Activated CD4-positive, alpha-beta memory T cell treated with anti-CD3 and anti-CD28 coated beads for 36 hours (primary cell): ENCODE results near the gene INSIG1. TPM values are rescaled to one million over a fixed set of nuclear protein-coding genes. Genes with fewer than 3 reads are reported as not detected.
A peak's percentile ranks its signal among the peaks of the same experiment; 100 is the strongest.

Source experiments
- CTCF ChIA-PET: fragments of 350-600 bp; sonication (Branson Sonifier 250); formaldehyde crosslinking; loops from one replicate; lab custom pipeline; 2021; ENCODE audit warnings: antibody characterized with exemption, inconsistent platforms; lab: Charles Lee
- POLR2A ChIA-PET: fragments of 350-600 bp; sonication (Branson Sonifier 250); formaldehyde crosslinking; loops from one replicate; lab custom pipeline; 2021; ENCODE audit warnings: antibody characterized with exemption; lab: Charles Lee
- DNase-seq: peaks from one replicate; pipeline ENCODE4 v3.0.0-alpha.2; 2020
- H3K27ac Mint-ChIP-seq: one replicate; pipeline ENCODE4 v1.8.0; 2021; ENCODE audit warnings: mixed read lengths
- H3K27me3 Mint-ChIP-seq: one replicate; pipeline ENCODE4 v1.8.0; 2021; ENCODE audit warnings: mixed read lengths
- H3K36me3 Mint-ChIP-seq: one replicate; pipeline ENCODE4 v1.8.0; 2021; ENCODE audit warnings: mixed read lengths
- H3K4me1 Mint-ChIP-seq: one replicate; pipeline ENCODE4 v1.8.0; 2021; ENCODE audit warnings: low read depth, mixed read lengths
- H3K4me3 Mint-ChIP-seq: one replicate; pipeline ENCODE4 v1.8.0; 2021; ENCODE audit warnings: mild to moderate bottlenecking, mixed read lengths
- H3K9me3 Mint-ChIP-seq: one replicate; pipeline ENCODE4 v1.8.0; 2021; ENCODE audit warnings: mixed read lengths
- intact Hi-C: fragments of 100-400 bp; cut with micrococcal nuclease; formaldehyde crosslinking; loops from one replicate; pipeline ENCODE4 v1.15.1; 2023
- total RNA-seq, 2 experiments: library from RNA; stranded (reverse); gene quantifications; one replicate each; pipeline ENCODE4 v1.2.3, GENCODE V29; 2021

INSIG1 gene
- total RNA-seq, 2 experiments from 2014 or later, result 94.9 to 96.9 TPM

DNA sequence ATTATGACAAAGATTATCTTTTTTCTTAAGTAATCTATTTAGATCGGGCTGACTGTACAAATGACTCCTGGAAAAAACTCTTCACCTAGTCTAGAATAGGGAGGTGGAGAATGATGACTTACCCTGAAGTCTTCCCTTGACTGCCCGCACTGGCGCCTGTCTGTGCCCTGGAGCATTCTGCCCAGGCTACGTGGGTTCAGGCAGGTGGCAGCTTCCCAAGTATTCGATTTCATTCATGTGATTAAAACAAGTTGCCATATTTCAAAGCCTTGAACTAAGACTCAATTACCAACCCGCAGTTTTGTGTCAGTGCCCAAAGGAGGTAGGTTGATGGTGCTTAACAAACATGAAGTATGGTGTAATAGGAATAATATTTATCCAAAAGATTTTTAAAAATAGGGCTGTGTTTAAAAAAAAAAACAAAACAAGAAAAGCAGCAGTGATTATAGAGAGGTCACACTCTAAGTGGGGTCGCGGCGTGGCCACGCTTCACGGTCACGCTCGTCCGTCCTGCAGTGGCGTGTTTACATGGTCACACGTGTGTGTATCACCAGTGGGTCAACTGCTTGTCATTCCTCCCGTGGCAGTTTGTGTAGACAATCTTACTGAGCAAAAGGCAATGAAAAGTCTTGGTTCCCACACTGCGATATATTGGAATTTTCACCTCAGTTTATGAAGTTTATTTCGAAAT lies 10.8 kb downstream of the INSIG1 start:
- no peaks in the 10 kb centered on the region for H3K27me3 Mint-ChIP-seq
- peaks cover 27% of the 10 kb centered on the region for H3K4me1 Mint-ChIP-seq
- intact Hi-C loops, result no loop called here
- DNase-seq, result no peak
- no peaks in the 10 kb centered on the region for H3K9me3 Mint-ChIP-seq
- H3K36me3 Mint-ChIP-seq, result peaks cover 54% of the 10 kb centered on the region
- no peak overlapping the region for H3K4me3 Mint-ChIP-seq
- ChIA-PET CTCF (no interaction called here), POLR2A (no interaction called here)
- peak overlapping the region; percentile 23 for H3K27ac Mint-ChIP-seq

DNA sequence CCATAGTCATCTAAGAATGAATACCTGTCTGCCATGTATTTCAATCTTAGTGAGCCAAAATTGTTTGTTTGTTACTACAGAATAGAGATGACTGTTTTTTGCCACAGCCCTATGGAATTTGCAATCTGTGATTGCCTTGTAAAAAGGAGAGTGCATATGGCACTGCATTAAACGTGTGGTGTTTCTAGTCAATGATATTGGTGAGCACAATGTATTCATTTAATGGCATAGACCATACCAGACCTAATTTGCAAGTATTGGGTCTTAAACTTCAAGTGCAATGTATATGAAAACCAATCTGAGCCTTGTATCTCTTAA lies 11.3 kb downstream of the INSIG1 start:
- peaks cover 49% of the 10 kb centered on the region for H3K36me3 Mint-ChIP-seq
- intact Hi-C loops, result no loop called here
- H3K4me3 Mint-ChIP-seq, result no peak overlapping the region
- DNase-seq, result no peak
- peaks cover 24% of the 10 kb centered on the region for H3K4me1 Mint-ChIP-seq
- CTCF ChIA-PET, result no interaction called here
- no peak overlapping the region for H3K27ac Mint-ChIP-seq
- POLR2A ChIA-PET, result no interaction called here
- H3K27me3 Mint-ChIP-seq, result no peaks in the 10 kb centered on the region
- H3K9me3 Mint-ChIP-seq, result no peaks in the 10 kb centered on the region

DNA sequence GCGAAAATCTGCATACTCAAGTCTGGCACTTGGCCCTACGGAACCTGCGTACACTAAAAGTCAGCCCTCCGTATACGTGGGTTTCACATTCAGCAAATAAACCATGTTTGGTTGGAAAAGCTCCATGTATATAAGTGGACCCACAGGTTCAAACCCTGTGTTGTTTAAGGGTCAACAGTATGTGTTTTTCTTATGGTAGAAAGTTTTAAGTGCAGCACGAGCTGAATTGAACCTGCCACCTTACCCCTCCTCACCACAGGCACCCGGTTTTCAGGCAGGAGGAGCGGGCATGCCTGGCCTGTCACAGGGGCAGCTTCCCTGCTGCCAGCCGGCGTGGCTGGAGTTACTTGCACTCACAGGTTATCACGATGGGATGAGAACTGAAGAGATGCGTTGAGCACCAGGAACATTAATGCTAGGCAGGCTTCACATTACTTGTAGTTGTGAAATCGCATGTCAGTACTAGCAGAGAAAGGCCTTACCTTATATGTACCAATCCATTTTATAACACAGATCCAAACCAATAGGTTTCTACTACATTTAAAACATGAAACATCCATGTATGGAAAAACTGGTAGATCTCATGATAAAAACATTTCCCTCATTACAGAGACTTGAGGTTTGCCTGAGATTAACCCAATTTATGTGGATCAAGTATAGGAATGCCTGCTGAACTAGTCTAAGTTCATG lies 12.9 kb downstream of the INSIG1 start:
- H3K36me3 Mint-ChIP-seq, result peaks cover 39% of the 10 kb centered on the region

DNA sequence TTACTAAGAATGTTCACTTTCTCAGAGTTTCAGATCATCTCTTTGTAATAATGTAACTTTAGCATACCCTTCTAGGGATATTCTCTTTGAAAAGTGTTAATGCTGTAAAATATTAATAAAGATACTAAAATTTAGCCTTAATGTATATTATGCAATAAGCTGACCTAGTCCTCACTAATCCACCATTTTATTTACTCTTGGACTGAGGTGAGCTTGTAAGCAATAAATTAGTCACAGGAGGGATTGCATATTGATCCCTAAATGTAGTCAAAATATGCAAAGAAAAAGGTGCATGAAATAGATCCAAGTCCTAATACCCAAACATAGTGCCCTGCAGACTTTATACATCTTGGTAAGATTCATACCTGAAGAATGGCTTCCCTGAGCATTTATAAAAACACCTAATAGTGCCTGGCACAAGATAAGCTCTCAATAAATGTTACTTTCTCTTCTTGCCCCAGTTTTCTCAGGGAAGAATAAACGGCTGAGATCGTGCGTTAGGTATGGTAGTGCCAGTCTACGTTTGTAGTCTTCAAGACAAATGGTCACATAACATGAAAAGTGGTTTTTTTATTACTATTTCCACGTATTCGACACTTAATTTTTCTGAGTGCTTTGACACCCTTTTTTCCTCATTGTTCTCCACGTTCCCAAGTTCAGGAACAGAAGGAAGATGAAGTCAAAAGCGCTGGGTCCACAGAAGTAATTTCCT lies 14.3 kb downstream of the INSIG1 start:
- H3K9me3 Mint-ChIP-seq, result no peaks in the 10 kb centered on the region
- peaks cover 7% of the 10 kb centered on the region for H3K4me1 Mint-ChIP-seq

More for the DNA sequence above, 12.9 kb downstream of the INSIG1 start:
- no peaks in the 10 kb centered on the region for H3K27me3 Mint-ChIP-seq
- H3K4me3 Mint-ChIP-seq, result no peak overlapping the region
- no peaks in the 10 kb centered on the region for H3K9me3 Mint-ChIP-seq
- no peak for DNase-seq
- CTCF ChIA-PET, result no interaction called here
- intact Hi-C loops, result no loop called here
- peaks cover 16% of the 10 kb centered on the region for H3K4me1 Mint-ChIP-seq
- POLR2A ChIA-PET, result no interaction called here
- no peak overlapping the region for H3K27ac Mint-ChIP-seq

DNA sequence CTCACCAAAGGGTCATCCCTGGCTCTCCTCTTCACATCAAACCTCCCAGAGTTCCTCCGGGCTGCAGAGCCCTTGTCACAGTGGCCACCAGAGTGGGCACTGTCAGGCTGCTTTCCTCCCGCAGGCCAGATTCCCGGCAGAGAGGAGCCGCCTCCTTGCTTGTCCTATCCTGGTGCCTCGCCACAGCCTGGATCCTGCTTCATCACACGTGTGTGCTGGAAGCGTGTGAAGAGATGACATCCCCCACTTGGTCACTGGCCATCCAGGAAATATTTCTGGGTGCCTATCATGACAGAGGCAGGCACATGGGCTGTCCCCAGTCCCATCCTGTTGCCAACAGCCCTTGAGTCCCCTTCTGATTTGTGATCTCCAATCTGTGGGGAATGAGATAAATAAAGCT lies 15.0 kb downstream of the INSIG1 start:
- POLR2A ChIA-PET, result no interaction called here
- intact Hi-C loops, result no loop called here

More for the DNA sequence above, 14.3 kb downstream of the INSIG1 start:
- Mint-ChIP-seq H3K27ac (no peak overlapping the region), H3K4me3 (no peak overlapping the region), H3K27me3 (no peaks in the 10 kb centered on the region), H3K36me3 (peaks cover 30% of the 10 kb centered on the region)
- ChIA-PET CTCF (no interaction called here), POLR2A (no interaction called here)
- intact Hi-C loops, result no loop called here
- no peak for DNase-seq

DNA sequence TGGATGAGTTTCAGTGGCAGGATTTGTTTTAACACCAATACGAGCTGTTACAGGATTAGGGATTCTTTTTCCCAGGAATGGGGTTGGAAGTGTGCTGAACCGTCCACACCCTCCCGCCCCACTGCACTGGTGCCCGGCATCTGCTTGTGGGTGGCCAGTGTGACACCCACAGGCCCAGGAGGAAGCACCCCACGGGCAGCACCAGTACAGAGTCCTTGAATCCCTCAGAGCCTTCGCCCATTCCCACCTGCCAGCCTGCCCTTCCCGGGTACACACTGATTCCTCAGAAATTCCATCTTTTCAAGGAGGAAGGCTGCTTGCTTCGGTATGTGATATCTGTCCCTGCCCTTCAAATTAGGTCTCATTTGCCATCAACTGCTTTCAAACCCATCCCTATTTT lies 15.4 kb downstream of the INSIG1 start:
- Mint-ChIP-seq H3K36me3 (peaks cover 20% of the 10 kb centered on the region), H3K4me1 (peaks cover 2% of the 10 kb centered on the region), H3K27me3 (no peaks in the 10 kb centered on the region), H3K9me3 (no peaks in the 10 kb centered on the region), H3K4me3 (no peak overlapping the region), H3K27ac (no peak overlapping the region)
- intact Hi-C loops, result no loop called here
- DNase-seq, result no peak
- CTCF ChIA-PET, result no interaction called here
- POLR2A ChIA-PET, result no interaction called here

More for the DNA sequence above, 15.0 kb downstream of the INSIG1 start:
- Mint-ChIP-seq H3K36me3 (peaks cover 23% of the 10 kb centered on the region), H3K4me3 (no peak overlapping the region), H3K27me3 (no peaks in the 10 kb centered on the region), H3K4me1 (peaks cover 2% of the 10 kb centered on the region), H3K9me3 (no peaks in the 10 kb centered on the region), H3K27ac (no peak overlapping the region)
- no peak for DNase-seq
- CTCF ChIA-PET, result no interaction called here

DNA sequence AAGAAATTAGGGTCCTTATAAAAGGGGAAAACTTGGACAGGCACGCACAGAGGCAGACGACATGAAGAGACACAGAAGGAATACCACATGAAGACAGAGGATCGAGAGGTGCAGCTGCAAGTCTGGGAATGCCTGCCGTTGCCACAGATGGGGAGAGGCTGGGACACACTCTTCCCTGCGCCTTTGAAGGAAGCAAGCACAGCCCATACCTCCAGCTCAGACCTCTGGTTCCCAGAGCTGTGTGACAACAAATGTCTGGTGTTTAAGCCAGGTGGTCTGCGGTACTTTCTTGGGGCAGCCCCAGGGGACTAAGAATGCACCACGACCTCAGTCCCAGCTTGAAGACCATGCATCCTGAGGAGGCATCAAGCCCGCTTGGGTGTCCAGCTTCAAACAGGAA lies 18.3 kb downstream of the INSIG1 start:
- intact Hi-C loops, result no loop called here
- Mint-ChIP-seq H3K4me3 (no peak overlapping the region), H3K27ac (no peak overlapping the region), H3K27me3 (no peaks in the 10 kb centered on the region), H3K9me3 (no peaks in the 10 kb centered on the region), H3K36me3 (peaks cover 2% of the 10 kb centered on the region), H3K4me1 (no peaks in the 10 kb centered on the region)
- POLR2A ChIA-PET, result no interaction called here
- CTCF ChIA-PET, result no interaction called here
- DNase-seq, result no peak

DNA sequence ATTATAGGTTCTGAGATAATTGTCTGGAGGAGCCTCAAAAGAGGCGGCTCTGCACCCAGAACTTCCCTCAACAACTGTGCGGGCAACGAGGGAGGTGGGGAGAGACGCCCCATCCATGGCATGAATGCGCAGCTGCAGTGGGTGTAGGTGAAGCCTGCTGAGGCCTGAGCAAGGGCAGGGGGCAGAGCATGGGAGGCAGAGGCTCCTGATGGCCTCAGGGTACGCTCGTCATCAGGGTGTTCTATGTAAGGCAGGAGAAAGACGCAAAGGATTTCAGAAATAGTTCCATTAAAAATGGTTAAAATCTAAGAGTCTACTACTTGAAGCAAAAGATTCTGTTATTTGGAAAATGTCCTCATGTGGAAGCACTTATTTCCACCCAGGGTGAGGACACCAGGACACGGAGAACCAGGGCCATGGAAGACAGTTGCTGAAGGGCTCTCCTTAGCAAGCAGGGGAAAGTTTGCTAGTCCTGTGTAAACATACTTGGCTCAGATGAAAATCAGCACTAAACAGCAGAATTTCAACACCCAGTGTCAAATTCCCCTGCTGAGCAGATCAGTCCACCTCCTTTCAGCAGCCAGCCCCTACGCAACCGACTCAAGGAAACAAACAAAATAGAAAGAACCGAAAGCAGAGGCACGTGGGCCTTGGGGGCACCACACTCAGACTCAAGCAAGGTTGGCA lies 18.9 kb downstream of the INSIG1 start:
- ChIA-PET POLR2A (no interaction called here), CTCF (interaction anchor here (1.2 kb wide), 1 partner anchor 9 kb away, joined by 3 read pairs; no protein-coding TSS in a partner anchor)
- H3K4me3 Mint-ChIP-seq, result no peak overlapping the region
- H3K4me1 Mint-ChIP-seq, result no peaks in the 10 kb centered on the region
- no peak overlapping the region for H3K27ac Mint-ChIP-seq
- no peaks in the 10 kb centered on the region for H3K9me3 Mint-ChIP-seq
- H3K27me3 Mint-ChIP-seq, result no peaks in the 10 kb centered on the region
- H3K36me3 Mint-ChIP-seq, result no peaks in the 10 kb centered on the region
- intact Hi-C loops, result no loop called here
- DNase-seq, result no peak

DNA sequence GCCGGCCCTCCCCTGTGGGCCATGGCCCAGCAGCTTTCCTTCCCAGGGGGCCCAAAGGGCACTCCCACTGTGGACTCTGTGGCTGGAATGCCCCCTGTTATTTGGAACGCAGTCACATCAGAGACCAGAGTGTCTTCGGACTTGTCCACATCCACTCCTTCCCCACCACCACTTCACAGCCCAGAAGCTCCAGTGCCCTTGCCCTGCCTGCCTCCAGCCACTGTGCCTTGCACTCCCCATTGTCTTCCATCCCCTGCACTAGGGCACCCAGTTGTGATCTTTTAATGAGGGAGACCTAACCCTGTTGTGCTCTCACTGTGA lies 19.4 kb downstream of the INSIG1 start:
- ChIA-PET POLR2A (no interaction called here), CTCF (interaction anchor here (1.2 to 1.7 kb wide), 2 partner anchors 9 to 28 kb away, joined by 3 to 5 read pairs; no protein-coding TSS in a partner anchor)
- intact Hi-C loops, result no loop called here
- Mint-ChIP-seq H3K36me3 (no peaks in the 10 kb centered on the region), H3K27me3 (no peaks in the 10 kb centered on the region), H3K4me1 (no peaks in the 10 kb centered on the region), H3K4me3 (no peak overlapping the region), H3K27ac (no peak overlapping the region), H3K9me3 (no peaks in the 10 kb centered on the region)
- no peak for DNase-seq

DNA sequence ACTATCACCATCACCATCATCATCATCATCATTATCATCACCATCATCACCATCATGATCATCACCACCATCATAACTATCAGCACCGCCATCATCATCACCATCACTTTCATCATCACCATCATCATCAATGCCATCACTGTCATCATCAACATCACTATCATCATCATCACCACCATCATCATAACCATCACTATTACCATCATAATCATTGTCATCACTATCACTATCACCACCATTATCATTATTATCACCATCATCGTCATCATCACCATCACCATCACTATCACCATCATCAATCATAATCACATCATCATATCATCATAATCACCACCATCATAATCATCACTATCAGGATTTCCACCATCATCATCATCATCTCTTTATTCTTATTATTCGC lies 20.6 kb downstream of the INSIG1 start:
- H3K9me3 Mint-ChIP-seq, result peaks cover 7% of the 10 kb centered on the region

DNA sequence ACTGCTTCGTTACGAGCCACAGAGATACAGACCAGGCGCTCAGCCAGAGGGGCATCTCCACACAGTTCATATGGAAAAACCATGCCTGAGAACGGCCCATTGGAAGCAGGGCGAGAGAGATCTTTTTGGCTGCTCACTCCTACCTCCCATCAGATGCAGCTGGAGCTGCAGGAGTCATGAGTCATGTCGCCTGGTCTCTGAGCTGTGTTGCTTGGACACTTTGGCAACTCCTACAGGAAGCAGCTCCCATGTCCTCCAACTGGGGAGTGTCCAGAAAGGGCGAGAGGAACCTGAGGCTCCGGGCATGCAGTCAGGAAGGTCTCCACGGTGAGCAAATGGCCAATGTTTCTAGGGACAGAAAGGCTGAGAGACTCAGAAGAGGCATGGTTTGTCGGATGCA lies 24.9 kb downstream of the INSIG1 start:
- ChIA-PET POLR2A (no interaction called here), CTCF (no interaction called here)
- Mint-ChIP-seq H3K4me3 (no peak overlapping the region), H3K4me1 (no peaks in the 10 kb centered on the region), H3K27me3 (no peaks in the 10 kb centered on the region), H3K9me3 (peaks cover 12% of the 10 kb centered on the region), H3K27ac (no peak overlapping the region), H3K36me3 (peaks cover 2% of the 10 kb centered on the region)
- intact Hi-C loops, result no loop called here
- DNase-seq, result no peak

More for the DNA sequence above, 20.6 kb downstream of the INSIG1 start:
- Mint-ChIP-seq H3K27me3 (no peaks in the 10 kb centered on the region), H3K4me3 (no peak overlapping the region), H3K36me3 (peaks cover under 1% of the 10 kb centered on the region), H3K4me1 (no peaks in the 10 kb centered on the region), H3K27ac (no peak overlapping the region)
- ChIA-PET POLR2A (no interaction called here), CTCF (interaction anchor here (1.7 kb wide), 1 partner anchor 27 kb away, joined by 5 read pairs; no protein-coding TSS in a partner anchor)
- no peak for DNase-seq
- intact Hi-C loops, result no loop called here

DNA sequence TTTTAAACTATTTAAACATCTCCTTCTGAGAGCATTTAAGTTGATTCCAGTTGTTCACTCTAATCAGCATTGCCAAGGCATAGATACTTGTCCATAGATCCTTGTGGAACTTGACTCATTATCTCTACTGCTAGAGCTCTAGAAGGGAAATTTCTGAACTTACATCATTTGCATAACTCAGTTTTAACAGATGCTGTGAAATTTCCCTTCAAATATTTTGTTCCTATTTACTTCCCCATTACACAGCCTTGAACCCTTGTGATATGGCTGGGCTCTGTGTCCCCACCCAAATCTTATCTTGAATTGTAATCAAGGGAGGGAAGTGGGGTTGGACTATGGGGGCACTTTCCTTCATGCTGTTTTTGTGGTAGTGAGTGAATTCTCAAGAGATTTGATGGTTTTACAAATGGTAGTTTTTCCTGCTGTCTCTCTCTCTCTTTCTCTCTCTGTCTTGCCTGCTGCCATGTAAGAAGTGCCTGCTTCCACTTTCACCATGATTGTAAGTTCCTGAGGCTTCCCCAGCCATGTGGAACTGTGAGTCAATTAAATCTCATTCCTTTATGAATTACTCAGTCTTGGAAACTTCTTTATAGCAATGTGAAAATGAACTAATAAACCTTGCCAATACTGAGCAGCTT lies 25.4 kb downstream of the INSIG1 start:
- Mint-ChIP-seq H3K9me3 (peaks cover 12% of the 10 kb centered on the region), H3K27ac (no peak overlapping the region), H3K36me3 (peaks cover 2% of the 10 kb centered on the region), H3K27me3 (no peaks in the 10 kb centered on the region), H3K4me1 (no peaks in the 10 kb centered on the region), H3K4me3 (no peak overlapping the region)
- ChIA-PET CTCF (no interaction called here), POLR2A (no interaction called here)
- DNase-seq, result no peak
- intact Hi-C loops, result no loop called here
